ENCODE measurements around the gene GPR39. TPM values are rescaled to one million over a fixed set of nuclear protein-coding genes. Genes with fewer than 3 reads are reported as not detected.

The GPR39 gene
- total RNA-seq, 1 experiment from 2014 or later: 9.0 TPM

DNA sequence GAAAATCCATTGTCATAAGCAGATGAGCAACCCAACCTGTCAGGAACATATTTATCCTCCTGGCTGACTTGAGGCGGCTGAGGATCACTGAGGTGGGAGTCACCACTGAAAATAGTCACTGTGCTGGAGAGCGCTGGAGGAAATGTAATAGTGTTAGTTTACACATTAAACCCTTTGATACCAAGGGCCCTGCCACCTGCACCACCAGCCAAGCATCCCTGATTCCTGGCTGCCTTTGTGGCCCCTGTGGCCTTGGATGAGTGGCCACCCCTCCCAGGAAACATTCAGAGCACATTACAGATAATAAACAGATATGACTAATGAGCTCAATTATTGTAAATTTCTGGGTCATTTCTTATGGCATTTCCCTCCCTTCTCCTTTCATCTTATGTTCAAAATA lies 147.5 kb downstream of the GPR39 start:
- H3K9me3 ChIP-seq (ENCODE audit: control insufficient read depth, insufficient read depth, low read depth, low read length): no peaks in the 10 kb centered on the region
- H3K36me3 ChIP-seq (ENCODE audit: control insufficient read depth, insufficient read depth, low read length): no peaks in the 10 kb centered on the region; the same call in 1 of the 2 replicates
- DNase-seq (ENCODE audit: low read depth, low spot score) (no peak), ATAC-seq (no peak)
- intact Hi-C loops (cut with micrococcal nuclease; ENCODE audit: unreplicated experiment) (no loop called here), in situ Hi-C loops (cut with HindIII; ENCODE audit: low pct_unique_long_range_greater_than_20kb, low sequenced_read_pairs) (no loop called here)
- TF ChIP-seq CTCF (IDR thresholded peaks at IDR 0.05) (no peak), SIN3A (IDR thresholded peaks at IDR 0.05; ENCODE audit: borderline replicate concordance, insufficient read depth, low read depth, low read length) (no peak), TCF7L2 (IDR thresholded peaks at IDR 0.05; ENCODE audit: low read depth, low read length) (no peak), POLR2AphosphoS5 (IDR thresholded peaks at IDR 0.05; ENCODE audit: low read depth, low read length) (no peak)
- TF ChIP-seq, protein P1, sequence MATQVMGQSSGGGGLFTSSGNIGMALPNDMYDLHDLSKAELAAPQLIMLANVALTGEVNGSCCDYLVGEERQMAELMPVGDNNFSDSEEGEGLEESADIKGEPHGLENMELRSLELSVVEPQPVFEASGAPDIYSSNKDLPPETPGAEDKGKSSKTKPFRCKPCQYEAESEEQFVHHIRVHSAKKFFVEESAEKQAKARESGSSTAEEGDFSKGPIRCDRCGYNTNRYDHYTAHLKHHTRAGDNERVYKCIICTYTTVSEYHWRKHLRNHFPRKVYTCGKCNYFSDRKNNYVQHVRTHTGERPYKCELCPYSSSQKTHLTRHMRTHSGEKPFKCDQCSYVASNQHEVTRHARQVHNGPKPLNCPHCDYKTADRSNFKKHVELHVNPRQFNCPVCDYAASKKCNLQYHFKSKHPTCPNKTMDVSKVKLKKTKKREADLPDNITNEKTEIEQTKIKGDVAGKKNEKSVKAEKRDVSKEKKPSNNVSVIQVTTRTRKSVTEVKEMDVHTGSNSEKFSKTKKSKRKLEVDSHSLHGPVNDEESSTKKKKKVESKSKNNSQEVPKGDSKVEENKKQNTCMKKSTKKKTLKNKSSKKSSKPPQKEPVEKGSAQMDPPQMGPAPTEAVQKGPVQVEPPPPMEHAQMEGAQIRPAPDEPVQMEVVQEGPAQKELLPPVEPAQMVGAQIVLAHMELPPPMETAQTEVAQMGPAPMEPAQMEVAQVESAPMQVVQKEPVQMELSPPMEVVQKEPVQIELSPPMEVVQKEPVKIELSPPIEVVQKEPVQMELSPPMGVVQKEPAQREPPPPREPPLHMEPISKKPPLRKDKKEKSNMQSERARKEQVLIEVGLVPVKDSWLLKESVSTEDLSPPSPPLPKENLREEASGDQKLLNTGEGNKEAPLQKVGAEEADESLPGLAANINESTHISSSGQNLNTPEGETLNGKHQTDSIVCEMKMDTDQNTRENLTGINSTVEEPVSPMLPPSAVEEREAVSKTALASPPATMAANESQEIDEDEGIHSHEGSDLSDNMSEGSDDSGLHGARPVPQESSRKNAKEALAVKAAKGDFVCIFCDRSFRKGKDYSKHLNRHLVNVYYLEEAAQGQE (IDR thresholded peaks at IDR 0.05; ENCODE audit: insufficient read depth in 1 of 2, low read depth in 2 of 2, low read length in 1 of 2): no peak
- H3K27me3 ChIP-seq (ENCODE audit: control insufficient read depth, insufficient read depth, low read length): no peaks in the 10 kb centered on the region
- ChIA-PET CTCF (no interaction called here), POLR2A (no interaction called here)
- H3K4me1 ChIP-seq (ENCODE audit: control insufficient read depth, insufficient read depth, low read length): no peaks in the 10 kb centered on the region
- no peak overlapping the region for H3K27ac ChIP-seq (ENCODE audit: low read length)
- no peak overlapping the region for H3K4me3 ChIP-seq (ENCODE audit: low read depth in 2 of 2, low read length in 2 of 2)
- no TSS peak for BruUV-seq (replicated peaks)

DNA sequence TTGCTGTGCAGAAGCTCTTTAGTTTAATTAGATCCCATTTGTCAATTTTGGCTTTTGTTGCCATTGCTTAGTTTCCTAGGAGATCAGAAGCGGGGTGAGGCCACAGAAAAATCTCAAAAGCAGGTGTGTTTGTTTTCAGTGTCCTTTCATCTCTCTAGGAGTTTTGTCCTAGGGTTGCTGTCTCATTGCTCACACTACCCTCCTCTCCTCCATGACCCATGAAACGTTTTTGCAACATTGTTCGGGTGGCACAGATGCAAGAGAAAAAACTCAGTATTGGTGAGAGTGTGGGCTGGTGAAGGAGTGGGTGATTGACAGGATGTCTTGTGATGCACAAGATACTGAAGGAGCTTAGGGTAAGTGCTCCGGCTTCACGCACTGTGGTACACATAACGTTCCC lies 149.8 kb downstream of the GPR39 start:
- in situ Hi-C loops (cut with HindIII; ENCODE audit: low pct_unique_long_range_greater_than_20kb, low sequenced_read_pairs): no loop called here
- no peak for DNase-seq (ENCODE audit: low read depth, low spot score)
- no peak overlapping the region for H3K4me3 ChIP-seq (ENCODE audit: low read depth in 2 of 2, low read length in 2 of 2)

More for the DNA sequence above, 149.8 kb downstream of the GPR39 start:
- Histone ChIP-seq H3K27me3 (ENCODE audit: control insufficient read depth, insufficient read depth, low read length) (no peaks in the 10 kb centered on the region), H3K4me1 (ENCODE audit: control insufficient read depth, insufficient read depth, low read length) (no peaks in the 10 kb centered on the region), H3K27ac (ENCODE audit: low read length) (no peak overlapping the region), H3K36me3 (ENCODE audit: control insufficient read depth, insufficient read depth, low read length) (no peaks in the 10 kb centered on the region; the same call in 1 of the 2 replicates), H3K9me3 (ENCODE audit: control insufficient read depth, insufficient read depth, low read depth, low read length) (no peaks in the 10 kb centered on the region)
- ATAC-seq: no peak
- TF ChIP-seq SIN3A (IDR thresholded peaks at IDR 0.05; ENCODE audit: borderline replicate concordance, insufficient read depth, low read depth, low read length): no peak
- TF ChIP-seq CTCF (IDR thresholded peaks at IDR 0.05): no peak
- TF ChIP-seq, protein P1 (IDR thresholded peaks at IDR 0.05; ENCODE audit: insufficient read depth in 1 of 2, low read depth in 2 of 2, low read length in 1 of 2): no peak
- TF ChIP-seq TCF7L2 (IDR thresholded peaks at IDR 0.05; ENCODE audit: low read depth, low read length): no peak
- no peak for TF ChIP-seq POLR2AphosphoS5 (IDR thresholded peaks at IDR 0.05; ENCODE audit: low read depth, low read length)
- ChIA-PET CTCF (no interaction called here), POLR2A (no interaction called here)
- no TSS peak for BruUV-seq (replicated peaks)
- intact Hi-C loops (cut with micrococcal nuclease; ENCODE audit: unreplicated experiment): no loop called here

All from Panc1 (cell line).